ENCODE measurements around the gene RPL22.

DNA sequence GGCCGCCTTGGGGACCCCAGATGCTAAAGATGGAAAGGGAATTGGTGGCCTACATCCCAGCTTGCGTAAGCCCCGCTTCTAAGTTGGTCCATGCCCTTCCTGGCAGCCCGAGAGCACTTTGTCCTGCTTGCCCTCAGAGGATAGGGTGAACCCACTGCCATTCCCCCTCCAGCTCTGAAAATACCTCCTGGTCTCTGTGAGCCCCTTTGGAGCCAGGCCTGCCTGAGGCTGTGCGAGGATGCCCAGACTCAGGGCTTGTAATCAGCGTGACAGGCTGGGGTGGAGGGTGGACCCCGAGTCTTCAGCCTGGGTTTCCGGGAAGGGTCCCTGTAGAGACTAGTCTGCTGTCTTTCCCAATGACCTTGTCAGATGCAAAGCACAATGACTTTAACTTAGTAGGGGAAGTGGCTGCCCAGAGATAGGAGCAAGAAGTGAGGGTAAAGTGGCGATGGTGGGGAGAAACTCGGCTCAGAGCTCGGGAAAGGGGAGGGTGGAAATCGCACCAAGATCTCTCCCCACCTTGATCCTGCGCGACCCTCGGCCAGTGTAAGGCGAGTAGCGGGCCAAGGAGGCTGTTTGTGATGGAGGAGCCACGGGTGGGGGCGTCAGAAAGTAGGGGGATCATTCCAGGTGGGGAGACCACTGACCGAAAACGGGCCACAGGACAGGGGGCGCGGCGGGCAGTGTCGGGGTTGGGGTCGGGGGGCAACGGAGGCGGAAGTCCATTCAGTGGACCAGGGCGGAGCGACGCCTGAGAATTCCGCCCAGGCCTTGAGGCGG, 41.9 kb upstream of the RPL22 start:
- TF ChIP-seq, protein P1, sequence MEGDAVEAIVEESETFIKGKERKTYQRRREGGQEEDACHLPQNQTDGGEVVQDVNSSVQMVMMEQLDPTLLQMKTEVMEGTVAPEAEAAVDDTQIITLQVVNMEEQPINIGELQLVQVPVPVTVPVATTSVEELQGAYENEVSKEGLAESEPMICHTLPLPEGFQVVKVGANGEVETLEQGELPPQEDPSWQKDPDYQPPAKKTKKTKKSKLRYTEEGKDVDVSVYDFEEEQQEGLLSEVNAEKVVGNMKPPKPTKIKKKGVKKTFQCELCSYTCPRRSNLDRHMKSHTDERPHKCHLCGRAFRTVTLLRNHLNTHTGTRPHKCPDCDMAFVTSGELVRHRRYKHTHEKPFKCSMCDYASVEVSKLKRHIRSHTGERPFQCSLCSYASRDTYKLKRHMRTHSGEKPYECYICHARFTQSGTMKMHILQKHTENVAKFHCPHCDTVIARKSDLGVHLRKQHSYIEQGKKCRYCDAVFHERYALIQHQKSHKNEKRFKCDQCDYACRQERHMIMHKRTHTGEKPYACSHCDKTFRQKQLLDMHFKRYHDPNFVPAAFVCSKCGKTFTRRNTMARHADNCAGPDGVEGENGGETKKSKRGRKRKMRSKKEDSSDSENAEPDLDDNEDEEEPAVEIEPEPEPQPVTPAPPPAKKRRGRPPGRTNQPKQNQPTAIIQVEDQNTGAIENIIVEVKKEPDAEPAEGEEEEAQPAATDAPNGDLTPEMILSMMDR (IDR thresholded peaks at IDR 0.05): no peak
- no peak for TF ChIP-seq SIN3A (IDR thresholded peaks at IDR 0.05; ENCODE audit: borderline replicate concordance, insufficient read depth, low read depth, low read length)

Measured in Panc1 (cell line).